Lung (tissue), 12 donors: ENCODE data around the gene OR2T4. TPM values are rescaled to one million over a fixed set of nuclear protein-coding genes. Genes with fewer than 3 reads are reported as not detected.

Experiments
- ATAC-seq: fragments of 200-7000 bp; cut with Tn5 transposase; one replicate; pipeline ENCODE4 v1.9.1; 2020; ENCODE audit warnings: moderate number of reproducible peaks; ENCODE audit not compliant: insufficient read depth, low FRiP score
- DNase-seq, 3 donors: peaks; one replicate each; pipeline ENCODE4 v3.0.0-alpha.2; 2013 to 2017
- H3K27ac ChIP-seq, 2 donors: one replicate each; pipeline ENCODE4 v1.5.1; 2013; ENCODE audit warnings: mild to moderate bottlenecking in 2 of 2, moderate library complexity in 2 of 2, control low read depth in 1 of 2, inconsistent platforms in 1 of 2, low read depth in 1 of 2, low read length in 1 of 2
- H3K27me3 ChIP-seq, 3 donors: one replicate each; pipeline ENCODE4 v1.5.1; 2013; ENCODE audit warnings: low read length in 2 of 3; ENCODE audit not compliant: control insufficient read depth in 3 of 3, insufficient read depth in 3 of 3
- H3K36me3 ChIP-seq, 4 donors: one replicate each; pipeline ENCODE4 v1.5.1; 2013; ENCODE audit warnings: low read length in 4 of 4, mild to moderate bottlenecking in 1 of 4, moderate library complexity in 1 of 4; ENCODE audit not compliant: control insufficient read depth in 4 of 4, insufficient read depth in 4 of 4
- H3K4me1 ChIP-seq, 5 donors: one replicate each; pipeline ENCODE4 v1.5.1; 2013; ENCODE audit warnings: low read length in 5 of 5, mild to moderate bottlenecking in 2 of 5, moderate library complexity in 1 of 5; ENCODE audit not compliant: control insufficient read depth in 5 of 5, insufficient read depth in 5 of 5
- H3K4me3 ChIP-seq: one replicate; pipeline ENCODE4 v1.5.1; 2013; ENCODE audit warnings: mild to moderate bottlenecking, control low read depth, moderate library complexity
- H3K9ac ChIP-seq, 2 donors: one replicate each; pipeline ENCODE4 v1.5.1; 2013; ENCODE audit warnings: low read length in 2 of 2, control low read depth in 1 of 2; ENCODE audit not compliant: insufficient read depth in 1 of 2
- H3K9me3 ChIP-seq, 4 donors: one replicate each; pipeline ENCODE4 v1.5.1; 2013; ENCODE audit warnings: low read length in 3 of 4, mild to moderate bottlenecking in 1 of 4, moderate library complexity in 1 of 4; ENCODE audit not compliant: control insufficient read depth in 4 of 4, insufficient read depth in 3 of 4
- CTCF ChIP-seq: IDR thresholded peaks from 2 replicates; pipeline ENCODE4 v1.5.1; 2012; ENCODE audit warnings: mild to moderate bottlenecking; ENCODE audit errors: control extremely low read depth, extremely low read depth
- WGBS, 2 donors: extraction: QIAGEN DNeasy Blood & Tissue Kit; methylation state at CpG; one replicate each; pipeline ENCODE4 v1.1.7; 2013; 5-methylcytosine and 5-hydroxymethylcytosine counted together
- polyA plus RNA-seq, 2 donors: library from polyadenylated mRNA; stranded (reverse); fragments of 200-250 nt; gene quantifications; one replicate each; pipeline ENCODE4 v1.2.1, GENCODE V29; 2013
- total RNA-seq, 2 donors: library from RNA; depleted of rRNA in 1 of 2; stranded (reverse); fragments of >200 nt in 1 of 2; gene quantifications; one replicate each; pipeline ENCODE4 v1.2.1, GENCODE V29; 2014 to 2021
- donor health status: control.
- donor health status: control.
- donor health status: Bipolar disorder and iron deficiency.
- donor health status: healthy.
- donor health status: DM: yes; HTN: yes; CAD: no.

Gene OR2T4
- total and polyA plus RNA-seq, 4 donors, result not detected

GRCh38 chr1:248343451-248343850, 18.0 kb upstream of the OR2T4 start:
- no peak overlapping the region for H3K9ac ChIP-seq
- ATAC-seq (no peak), DNase-seq (no peak)
- no peaks in the 10 kb centered on the region for H3K9me3 ChIP-seq
- no peaks in the 10 kb centered on the region for H3K27me3 ChIP-seq
- WGBS, 2 donors, result 46 to 49% methylated on average over 3 of the region's 3 CpGs
- H3K4me1 ChIP-seq, result no peaks in the 10 kb centered on the region
- H3K4me3 ChIP-seq, result no peak overlapping the region
- H3K36me3 ChIP-seq, result no peaks in the 10 kb centered on the region
- H3K27ac ChIP-seq, result no peak overlapping the region
- no peak for TF ChIP-seq CTCF

GRCh38 chr1:248348475-248348874, 13.0 kb upstream of the OR2T4 start, which contains the start of gene OR14C36:
OR14C36 (plus strand) TSS chr1:248348775; CDS start chr1:248348775, 0 bp downstream.
- Histone ChIP-seq H3K36me3 (no peaks in the 10 kb centered on the region), H3K27me3 (no peaks in the 10 kb centered on the region), H3K9ac (no peak within 1 kb of the TSS), H3K9me3 (peaks cover 0 to 4% (median under 1%) of the 10 kb centered on the region in 4 donors), H3K4me1 (no peaks in the 10 kb centered on the region), H3K27ac (no peak within 1 kb of the TSS), H3K4me3 (no peak within 1 kb of the TSS)
- ATAC-seq (no peak), DNase-seq (no peak)
- no peak for TF ChIP-seq CTCF
- 66 to 76% methylated on average over 4 of the region's 4 CpGs for WGBS, 2 donors

- no peak for ATAC-seq
- H3K36me3 ChIP-seq, result no peaks in the 10 kb centered on the region
- WGBS, 2 donors, result 81 to 87% methylated on average over 3 of the region's 3 CpGs
- H3K4me3 ChIP-seq, result no peak overlapping the region
- no peak overlapping the region for H3K27ac ChIP-seq
- no peaks in the 10 kb centered on the region for H3K4me1 ChIP-seq
- peaks cover 0 to 6% (median 0%) of the 10 kb centered on the region in 4 donors for H3K9me3 ChIP-seq
- no peaks in the 10 kb centered on the region for H3K27me3 ChIP-seq
- no peak for TF ChIP-seq CTCF
- DNase-seq, result no peak
- no peak overlapping the region for H3K9ac ChIP-seq
Observed at GRCh38 chr1:248359415-248359814, 2.0 kb upstream of the OR2T4 start.

GRCh38 chr1:248366609-248367008, 5.1 kb downstream of the OR2T4 start:
- Histone ChIP-seq H3K27ac (no peak overlapping the region), H3K4me1 (no peaks in the 10 kb centered on the region), H3K9me3 (peaks cover 0 to 12% (median 4%) of the 10 kb centered on the region in 4 donors), H3K36me3 (no peaks in the 10 kb centered on the region), H3K27me3 (no peaks in the 10 kb centered on the region), H3K9ac (no peak overlapping the region), H3K4me3 (no peak overlapping the region)
- DNase-seq (no peak), ATAC-seq (no peak)
- no peak for TF ChIP-seq CTCF
